HG03064 (cell line): Measurements from ENCODE around the gene ALOXE3.

Source experiments
- ATAC-seq: cut with Tn5 transposase; IDR thresholded peaks from one replicate; pipeline ENCODE4 v1.9.1; 2021; ENCODE audit warnings: low read depth; ENCODE audit not compliant: unreplicated experiment

ALOXE3 gene

GRCh38 chr17:8154608-8155155 is 36.4 kb upstream of the ALOXE3 start:
- ATAC-seq, result no peak

DNA sequence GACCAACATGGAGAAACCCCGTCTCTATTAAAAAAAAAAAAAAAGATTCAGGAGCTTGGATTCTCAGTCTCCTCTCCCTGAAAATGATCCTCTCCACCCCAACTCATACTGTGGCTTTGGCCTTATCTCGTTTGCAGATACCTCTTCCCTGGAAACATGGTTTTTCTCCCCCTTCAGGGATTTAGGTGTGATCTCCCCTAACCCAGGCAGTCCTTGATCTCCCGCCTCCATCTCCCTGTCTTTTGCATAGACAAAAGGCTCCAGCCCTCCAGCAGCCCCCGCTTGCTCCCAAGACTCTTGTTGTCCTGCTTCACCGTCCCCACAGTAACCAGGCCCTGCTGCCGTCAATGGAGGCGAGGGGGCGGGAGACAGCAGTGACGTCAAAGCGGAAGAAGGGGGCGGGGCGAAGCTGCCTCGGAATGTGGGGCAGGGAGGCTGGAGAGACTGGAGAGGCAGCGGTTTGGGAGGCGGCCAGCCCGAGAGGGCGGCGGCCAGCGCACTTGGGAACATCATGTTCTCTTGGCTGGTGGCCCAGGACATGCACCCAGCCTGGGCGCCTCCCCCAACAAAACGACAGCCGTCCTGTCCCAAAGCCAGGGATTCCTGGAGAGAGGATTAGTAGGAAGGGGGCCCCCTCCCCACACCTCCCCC is 35.8 kb upstream of the ALOXE3 start:
- ATAC-seq, result no peak

- no peak for ATAC-seq
Measured at GRCh38 chr17:8153525-8153956, 35.2 kb upstream of the ALOXE3 start.

DNA sequence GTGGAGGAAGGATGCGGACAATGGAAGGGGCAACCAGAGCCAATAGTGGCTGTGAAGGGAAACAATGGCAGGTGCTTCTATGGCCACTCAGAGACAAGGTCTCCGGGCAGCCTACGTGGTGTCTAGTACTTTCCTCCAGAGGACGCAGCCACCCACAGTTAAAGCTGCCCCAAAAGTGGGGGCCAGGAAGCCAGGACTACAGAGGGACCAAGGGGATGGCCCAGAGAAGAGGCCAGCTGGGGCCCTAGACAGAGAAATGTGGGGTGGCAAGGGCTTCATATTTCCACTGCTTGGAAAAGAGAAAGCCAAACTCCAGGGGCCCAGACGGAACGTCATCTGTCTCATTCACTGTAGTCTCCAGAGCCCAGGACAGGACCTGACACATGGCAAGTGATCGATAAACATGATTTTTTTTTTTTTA is 34.7 kb upstream of the ALOXE3 start:
- no peak for ATAC-seq

DNA sequence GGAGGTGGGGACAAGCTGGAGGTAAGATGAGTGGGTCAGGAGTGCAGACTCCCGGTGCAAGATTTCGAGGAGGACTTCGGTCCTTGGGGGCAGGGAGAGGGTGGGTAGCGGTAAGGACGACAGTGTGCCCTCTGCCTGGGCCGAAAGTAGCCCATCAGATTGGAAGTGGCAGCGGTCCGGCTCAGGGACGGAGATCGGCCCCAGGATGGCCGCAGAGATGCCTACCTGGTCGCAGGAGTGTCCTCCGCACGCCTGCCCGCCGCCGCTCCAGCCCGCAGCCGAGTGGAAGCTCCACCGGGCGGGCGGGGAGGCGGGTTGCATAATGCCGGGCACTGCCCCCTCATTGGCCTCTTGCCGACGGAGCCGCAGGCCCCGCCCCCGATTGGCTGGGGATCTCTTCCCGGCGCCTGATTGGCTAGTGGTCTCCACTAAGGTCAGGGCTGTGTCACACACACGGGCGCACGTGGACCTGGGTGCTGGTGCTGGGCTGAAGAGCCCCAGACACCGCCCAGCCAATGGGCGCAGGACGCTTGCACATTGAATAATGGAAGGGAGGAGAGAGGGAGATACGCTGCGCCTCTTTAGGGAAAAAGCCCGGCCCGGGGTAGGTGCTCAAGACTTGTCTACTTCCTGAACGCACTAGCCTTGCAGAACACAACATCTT is 33.9 kb upstream of the ALOXE3 start, which contains the start of gene PER1:
PER1 (minus strand) TSS at position 293 of the 664 bp plus-strand sequence. CDS start 1,698 bp downstream, outside the sequence.
- ATAC-seq, result no peak

DNA sequence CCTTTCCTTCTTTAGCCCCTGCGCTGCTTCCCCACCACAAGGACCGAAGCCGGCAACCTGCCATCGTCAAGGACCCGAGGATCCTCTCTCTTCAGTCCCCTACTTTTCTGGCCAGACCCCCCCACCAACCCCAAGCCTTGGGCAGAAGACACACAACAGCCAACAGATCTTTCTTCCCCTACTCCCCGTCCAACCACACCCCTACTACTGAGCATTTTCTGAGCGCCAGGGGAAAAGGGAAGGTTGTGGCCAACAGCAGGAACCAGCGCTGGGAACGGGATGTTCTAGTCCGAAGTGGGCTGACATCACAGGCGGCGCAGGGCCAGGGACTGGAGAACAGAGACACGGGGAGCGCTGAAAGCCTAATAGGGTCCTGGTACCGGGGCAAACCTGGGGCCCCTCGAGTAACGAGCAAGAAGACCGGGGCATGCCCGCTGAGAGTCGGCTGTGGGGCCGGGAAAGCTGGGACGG is 33.4 kb upstream of the ALOXE3 start:
- no peak for ATAC-seq

GRCh38 chr17:8151120-8151640 is 32.9 kb upstream of the ALOXE3 start:
- ATAC-seq, result no peak

DNA sequence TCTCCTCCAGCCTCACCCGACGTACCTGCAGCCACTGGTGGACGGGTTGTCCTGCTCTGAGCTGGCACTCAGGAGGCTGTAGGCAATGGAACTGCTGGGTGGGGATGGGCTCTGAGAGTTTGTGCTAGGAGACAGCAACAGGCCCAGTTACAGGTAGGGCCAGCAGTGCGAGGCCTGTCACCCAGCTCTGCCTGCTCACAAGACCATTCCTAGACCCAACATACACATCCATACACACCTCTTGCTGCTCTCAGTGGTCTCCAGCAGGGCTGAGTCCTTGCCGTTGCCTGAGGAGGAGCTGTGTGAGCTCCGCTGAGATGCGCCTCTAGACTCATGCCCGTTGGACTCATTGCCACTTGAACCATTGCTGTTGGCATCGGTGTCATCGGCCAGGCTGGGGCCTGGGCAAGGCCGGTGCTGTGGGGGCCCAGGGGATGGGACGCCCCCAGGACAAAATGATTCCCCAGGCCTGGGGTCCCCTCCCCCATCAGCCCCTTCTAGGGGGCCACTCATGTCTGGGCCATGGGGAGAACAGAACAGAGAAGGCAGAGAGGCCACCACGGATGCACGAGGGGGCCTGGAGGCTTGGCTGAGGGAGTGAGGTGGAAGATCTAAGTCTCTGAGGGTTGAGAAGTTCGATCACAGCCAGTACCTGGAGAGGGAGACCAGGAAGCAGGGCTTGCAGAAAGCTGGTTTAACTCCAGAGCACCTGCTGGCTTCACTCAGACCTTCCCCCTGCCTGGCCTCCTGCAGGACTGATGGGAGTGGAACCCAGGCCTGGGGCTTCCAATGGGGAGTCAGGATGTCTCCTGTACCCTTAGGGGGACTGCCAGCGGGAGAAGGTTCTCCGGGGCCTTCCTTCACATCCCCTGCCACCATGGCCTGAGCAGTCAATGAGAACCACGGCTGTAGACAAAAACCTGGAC is 32.1 kb upstream of the ALOXE3 start:
- no peak for ATAC-seq

- no peak for ATAC-seq
Measured at GRCh38 chr17:8149419-8150193, 31.3 kb upstream of the ALOXE3 start.

DNA sequence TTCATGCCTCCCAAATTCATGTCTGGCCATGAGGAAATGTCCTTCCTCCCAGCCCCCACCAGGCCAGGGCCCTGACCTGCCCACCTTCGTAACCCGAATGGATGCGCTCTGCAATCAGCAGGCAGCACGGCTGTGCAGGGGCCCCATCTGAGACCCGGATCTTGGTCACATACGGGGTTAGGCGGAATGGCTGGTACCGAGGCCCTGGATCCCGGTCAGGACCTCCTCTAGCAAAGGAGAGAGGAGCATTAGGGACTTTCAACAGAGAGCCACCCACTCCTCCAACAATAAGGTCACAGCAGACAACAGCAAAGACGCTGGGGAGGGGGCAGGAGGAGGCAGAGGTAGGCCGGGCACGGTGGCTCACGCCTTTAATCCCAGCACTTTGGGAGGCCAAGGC is 30.2 kb upstream of the ALOXE3 start:
- no peak for ATAC-seq

DNA sequence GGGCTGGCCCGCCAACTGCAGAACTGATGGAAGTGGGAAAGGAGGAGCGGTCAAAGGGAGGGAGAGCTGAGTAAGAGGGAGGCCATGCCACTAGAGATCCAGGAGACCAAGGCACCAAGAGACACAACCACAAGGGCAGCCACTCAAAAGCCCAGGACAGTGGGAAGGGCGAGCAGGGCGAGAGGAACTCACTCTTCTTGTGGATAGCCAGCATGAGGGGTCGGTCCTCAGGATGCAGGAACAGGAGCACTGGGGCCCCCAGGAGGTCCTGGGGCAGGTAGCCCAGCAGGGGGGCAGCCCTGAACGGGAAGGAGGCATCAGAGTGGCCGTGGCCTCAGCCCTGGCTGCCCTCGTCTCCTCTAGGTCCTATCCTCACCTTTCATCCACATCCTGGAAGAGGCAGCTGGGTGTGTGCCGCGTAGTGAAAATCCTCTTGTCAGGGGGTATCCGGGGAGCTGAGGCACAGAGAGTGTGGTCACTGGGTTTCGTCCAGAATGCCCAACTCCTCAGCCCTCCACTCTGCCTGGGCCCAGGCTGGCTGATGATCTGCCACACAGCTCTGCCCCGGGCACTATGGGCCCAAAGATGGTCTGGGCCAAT is 29.6 kb upstream of the ALOXE3 start:
- no peak for ATAC-seq

DNA sequence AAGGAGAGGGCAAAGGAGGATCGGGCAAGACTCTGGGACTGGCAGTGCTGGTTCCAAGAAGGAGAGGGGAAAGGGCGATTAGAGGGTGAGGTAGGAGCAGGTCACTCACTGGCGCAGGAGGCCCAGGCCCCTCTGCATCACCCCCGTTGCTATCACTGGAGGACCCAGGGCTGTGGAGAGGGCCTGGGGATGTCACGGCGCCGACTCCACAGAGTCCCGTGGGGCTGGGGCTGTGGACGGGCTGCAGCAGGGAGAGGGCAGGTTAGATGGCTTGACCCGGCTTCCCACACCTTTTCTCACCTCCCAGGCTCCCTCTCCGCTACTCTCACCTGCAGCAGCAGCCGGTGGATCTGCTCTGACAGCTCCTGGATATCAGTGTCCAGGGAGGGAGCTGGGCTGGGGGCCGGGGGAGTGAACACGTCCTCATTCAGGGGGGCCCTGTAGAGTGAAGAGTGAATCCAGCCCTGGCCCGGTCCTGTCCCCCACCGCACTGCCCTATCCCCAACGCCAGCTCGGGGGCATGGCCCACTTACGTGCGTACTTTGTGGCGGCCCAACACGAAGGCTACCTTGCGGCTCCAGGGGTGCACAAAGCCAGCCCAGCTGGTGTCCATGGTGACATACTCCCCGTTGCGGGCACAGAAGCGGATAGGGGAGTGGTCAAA is 29.0 kb upstream of the ALOXE3 start:
- ATAC-seq, result no peak

- ATAC-seq, result no peak
Measured at GRCh38 chr17:8146381-8147140, 28.2 kb upstream of the ALOXE3 start.

DNA sequence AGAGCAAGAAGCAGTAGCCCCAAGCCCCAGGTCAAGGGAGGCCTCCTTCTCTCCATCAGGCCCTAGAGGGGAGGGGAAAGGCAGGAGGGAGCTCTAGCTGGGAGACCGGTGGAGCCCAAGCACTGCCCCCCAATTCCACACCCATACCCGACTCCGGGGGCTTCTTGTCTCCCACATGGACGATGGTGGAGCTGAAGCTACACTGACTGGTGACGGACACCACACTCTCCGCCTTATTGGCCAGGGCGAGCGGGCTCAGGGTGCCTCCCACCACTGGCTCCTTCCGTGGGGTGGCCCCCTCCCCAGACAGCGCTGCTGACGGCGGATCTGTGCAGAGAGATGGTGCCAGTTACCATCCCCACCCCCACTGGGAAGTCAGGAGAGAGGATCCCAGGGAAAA is 27.5 kb upstream of the ALOXE3 start:
- ATAC-seq, result no peak

DNA sequence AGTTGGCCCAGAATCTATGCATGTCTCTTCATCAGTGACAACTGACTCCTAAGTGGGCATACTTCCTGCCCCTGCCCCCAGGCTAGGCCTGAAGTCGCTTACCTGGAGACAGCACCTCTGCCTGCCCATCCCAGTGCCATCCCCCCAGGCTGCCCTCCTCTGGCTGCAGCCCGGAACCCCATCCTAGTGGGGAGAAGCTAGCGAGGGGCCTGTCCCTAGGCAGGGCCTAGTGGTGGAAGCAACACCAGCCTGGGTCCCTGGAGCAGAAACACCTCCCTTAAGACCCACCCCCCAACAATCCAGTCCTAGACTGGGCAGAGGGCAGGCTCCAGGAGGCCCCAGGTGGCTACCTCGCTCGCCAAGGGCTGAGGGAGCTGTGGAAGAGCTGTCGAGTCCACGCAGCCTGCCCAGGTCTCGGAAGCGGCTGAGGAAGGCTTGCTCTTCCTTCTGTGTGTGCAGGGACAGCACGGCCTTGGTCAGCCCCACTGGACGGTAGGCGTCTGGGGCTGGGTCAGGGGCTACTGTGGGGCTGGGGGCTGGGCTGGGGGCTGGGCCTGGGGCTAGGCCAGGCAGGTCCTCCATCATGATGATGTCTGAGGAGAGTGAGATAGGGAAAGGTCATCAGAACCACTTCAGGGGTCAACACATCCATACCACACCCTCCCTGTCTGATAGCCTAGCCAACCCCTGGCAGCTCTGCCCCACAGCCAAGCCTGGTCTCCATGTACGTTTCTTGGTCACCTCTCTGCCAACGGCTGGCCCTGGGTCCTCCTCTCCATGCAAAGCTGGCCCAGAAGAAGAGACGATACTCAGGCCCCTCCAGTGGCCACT is 26.3 kb upstream of the ALOXE3 start:
- ATAC-seq, result no peak

- ATAC-seq, result no peak
Measured at GRCh38 chr17:8143581-8144400, 25.5 kb upstream of the ALOXE3 start.
